ENCODE data around the gene SCN2A. TPM values are rescaled to one million over a fixed set of nuclear protein-coding genes. Genes with fewer than 3 reads are reported as not detected.
"Not testable (repeated sequence)": the region's sequence is repeated elsewhere in the genome, so short reads cannot be mapped to it uniquely, and the experiment has no call there.

Gene SCN2A
- total RNA-seq, 1 donor from 2014 or later: 0.13 TPM

- no peak for DNase-seq (ENCODE audit: low spot score)
- intact Hi-C loops (cut with DNase I): loop anchor here (2.0 to 10.0 kb wide), 2 partner anchors 57 to 301 kb away; partner anchors contain the start of gene SCN2A
Measured at GRCh38 chr2:165295643-165296042, 56.4 kb downstream of the SCN2A start.

- intact Hi-C loops (cut with DNase I): no loop called here
- no peak for DNase-seq (ENCODE audit: low spot score)
Measured at GRCh38 chr2:165305391-165306096, 66.3 kb downstream of the SCN2A start.

- DNase-seq (ENCODE audit: low spot score): no peak
- intact Hi-C loops (cut with DNase I): no loop called here
Measured at GRCh38 chr2:165307317-165307716, 68.1 kb downstream of the SCN2A start.

GRCh38 chr2:165311949-165312348 is 72.7 kb downstream of the SCN2A start:
- no peak for DNase-seq (ENCODE audit: low spot score)

GRCh38 chr2:165312999-165313398 is 73.8 kb downstream of the SCN2A start:
- intact Hi-C loops (cut with DNase I): no loop called here
- DNase-seq (ENCODE audit: low spot score): no peak

More at GRCh38 chr2:165311949-165312348, 72.7 kb downstream of the SCN2A start:
- intact Hi-C loops (cut with DNase I): no loop called here

GRCh38 chr2:165313509-165313908 is 74.3 kb downstream of the SCN2A start:
- intact Hi-C loops (cut with DNase I): no loop called here
- DNase-seq (ENCODE audit: low spot score): no peak

- no peak for DNase-seq (ENCODE audit: low spot score)
- intact Hi-C loops (cut with DNase I): no loop called here
Measured at GRCh38 chr2:165328272-165328671, 89.1 kb downstream of the SCN2A start.

- DNase-seq (ENCODE audit: low spot score); intact Hi-C loops (cut with DNase I): not testable (repeated sequence)
Measured at GRCh38 chr2:165344276-165344675, 105.1 kb downstream of the SCN2A start.

GRCh38 chr2:165348441-165348840 is 109.2 kb downstream of the SCN2A start:
- no peak for DNase-seq (ENCODE audit: low spot score)
- intact Hi-C loops (cut with DNase I): no loop called here

- no peak for DNase-seq (ENCODE audit: low spot score)
- intact Hi-C loops (cut with DNase I): no loop called here
Measured at GRCh38 chr2:165349181-165349580, 110.0 kb downstream of the SCN2A start.

- intact Hi-C loops (cut with DNase I): no loop called here
- DNase-seq (ENCODE audit: low spot score): no peak
Measured at GRCh38 chr2:165357758-165358157, 118.5 kb downstream of the SCN2A start.

GRCh38 chr2:165361514-165361913 is 122.3 kb downstream of the SCN2A start:
- intact Hi-C loops (cut with DNase I): no loop called here

GRCh38 chr2:165369131-165369897 is 130.1 kb downstream of the SCN2A start:
- DNase-seq (ENCODE audit: low spot score): no peak
- intact Hi-C loops (cut with DNase I): no loop called here

More at GRCh38 chr2:165361514-165361913, 122.3 kb downstream of the SCN2A start:
- no peak for DNase-seq (ENCODE audit: low spot score)

- no peak for DNase-seq (ENCODE audit: low spot score)
- intact Hi-C loops (cut with DNase I): no loop called here
Measured at GRCh38 chr2:165369898-165370296, 130.7 kb downstream of the SCN2A start.

- DNase-seq (ENCODE audit: low spot score): no peak
- intact Hi-C loops (cut with DNase I): no loop called here
Measured at GRCh38 chr2:165371356-165371755, 132.1 kb downstream of the SCN2A start.

GRCh38 chr2:165373278-165374010 is 134.2 kb downstream of the SCN2A start:
- intact Hi-C loops (cut with DNase I): no loop called here
- no peak for DNase-seq (ENCODE audit: low spot score)

GRCh38 chr2:165376571-165376975 is 137.4 kb downstream of the SCN2A start:
- intact Hi-C loops (cut with DNase I): no loop called here
- DNase-seq (ENCODE audit: low spot score): no peak

GRCh38 chr2:165382362-165382761 is 143.1 kb downstream of the SCN2A start:
- intact Hi-C loops (cut with DNase I): no loop called here
- DNase-seq (ENCODE audit: low spot score): no peak

- no peak for DNase-seq (ENCODE audit: low spot score)
- intact Hi-C loops (cut with DNase I): no loop called here
Measured at GRCh38 chr2:165390875-165391274, 151.7 kb downstream of the SCN2A start.

- no peak for DNase-seq (ENCODE audit: low spot score)
- intact Hi-C loops (cut with DNase I): no loop called here
Measured at GRCh38 chr2:165391791-165392190, 152.6 kb downstream of the SCN2A start.
